ENCODE measurements around the gene ATRNL1. TPM values are rescaled to one million over a fixed set of nuclear protein-coding genes. Genes with fewer than 3 reads are reported as not detected.
A peak's percentile ranks its signal among the peaks of the same experiment; 100 is the strongest.

ATRNL1 gene
- total and polyA plus RNA-seq, 2 of the 8 experiments (the other 6 are each of a cell fraction or from before 2014, with no cell fraction given), result 5.1 to 17.6 TPM

- Histone ChIP-seq H4K5ac (ENCODE audit: insufficient read length, low read depth, low read length) (no peak overlapping the region), H2AK5ac (ENCODE audit: low read depth, low read length) (no peak overlapping the region), H2AFZ (ENCODE audit: low read length) (no peak overlapping the region), H2BK12ac (ENCODE audit: low read depth, low read length) (no peak overlapping the region), H2BK120ac (replicated peaks; ENCODE audit: low read depth, low read length) (no peak overlapping the region), H3K14ac (ENCODE audit: insufficient read length) (no peak overlapping the region), H4K8ac (ENCODE audit: extremely low read depth, insufficient read depth, low read length) (no peak overlapping the region), H3K9me3 (ENCODE audit: insufficient read depth in 2 of 2, low read depth in 1 of 2, low read length in 1 of 2) (no peaks in the 10 kb centered on the region), H2BK15ac (ENCODE audit: low read length) (no peak overlapping the region), H4K91ac (replicated peaks; ENCODE audit: insufficient read length, low read length) (no peak overlapping the region), H3K4me1 (replicated peaks in 1 of 4; ENCODE audit: control insufficient read depth in 3 of 4, insufficient read depth in 4 of 4, low read length in 3 of 4) (no peaks in the 10 kb centered on the region), H3K79me1 (ENCODE audit: low read depth, low read length) (no peaks in the 10 kb centered on the region), H2BK5ac (ENCODE audit: low read depth, low read length) (no peak overlapping the region), H3K9ac (replicated peaks in 1 of 4; ENCODE audit: extremely low read depth in 1 of 4, low read depth in 3 of 4, low read length in 3 of 4) (no peak overlapping the region), H3K23me2 (ENCODE audit: low read depth, low read length) (no peaks in the 10 kb centered on the region), H3K4ac (replicated peaks; ENCODE audit: insufficient read length, low read depth, low read length) (no peak overlapping the region), H3K23ac (ENCODE audit: insufficient read length) (no peak overlapping the region), H3K4me2 (ENCODE audit: insufficient read depth in 1 of 2, low read depth in 2 of 2, low read length in 2 of 2) (no peak overlapping the region), H3K27me3 (replicated peaks in 1 of 4; ENCODE audit: control insufficient read depth in 3 of 4, extremely low read depth in 1 of 4, insufficient read depth in 3 of 4, low read length in 3 of 4) (no peaks in the 10 kb centered on the region), H3K18ac (ENCODE audit: extremely low read depth, low read length) (no peak overlapping the region), H3K36me3 (ENCODE audit: control insufficient read depth in 2 of 4, insufficient read depth in 4 of 4, low read length in 3 of 4) (no peaks in the 10 kb centered on the region), H2BK20ac (ENCODE audit: low read length) (no peak overlapping the region), H3K27ac (ENCODE audit: low read depth, low read length) (no peak overlapping the region), H3K4me3 (ENCODE audit: extremely low read depth in 1 of 4, insufficient read depth in 2 of 4, low read depth in 3 of 4, low read length in 4 of 4) (no peak overlapping the region), H3K79me2 (ENCODE audit: control insufficient read depth in 1 of 2, insufficient read depth in 2 of 2, low read length in 2 of 2) (no peaks in the 10 kb centered on the region), H4K20me1 (replicated peaks in 1 of 2; ENCODE audit: control insufficient read depth in 1 of 2, insufficient read depth in 2 of 2, low read length in 2 of 2) (no peaks in the 10 kb centered on the region), H3K56ac (replicated peaks; ENCODE audit: insufficient read length, low read depth, low read length) (no peak overlapping the region)
- no peak for FAIRE-seq
- TF ChIP-seq CTCF (IDR thresholded peaks at IDR 0.05; ENCODE audit: control extremely low read depth in 1 of 3, insufficient read depth in 1 of 3, low read depth in 1 of 3, low read length in 3 of 3) (peak in 1 of 3 experiments; percentile 15; a peak in 1 of 4 replicates), SIRT6 (IDR thresholded peaks at IDR 0.05; ENCODE audit: low read length) (no peak), ASH2L (IDR thresholded peaks at IDR 0.05; ENCODE audit: low read length) (no peak), EZH2 (IDR thresholded peaks at IDR 0.05; ENCODE audit: low read depth, low read length, severe bottlenecking) (no peak)
- WGBS, 2 experiments (ENCODE audit: extremely low coverage in 1 of 2, insufficient coverage in 1 of 2, insufficient read length in 1 of 2, insufficient replicate concordance in 2 of 2, low coverage in 1 of 2, low lambda C conversion rate in 2 of 2, missing lambda C conversion rate in 1 of 2), result 82% methylated on average over 2 of the region's 2 CpGs; no CpG with 5 or more reads in 1 of the 2 experiments
- ChIA-PET CTCF (ENCODE audit: partially characterized antibody) (interaction anchor here (0.6 to 2.3 kb wide), 13 partner anchors 8 to 1835 kb away, joined by 3 to 7 read pairs (median 3); no protein-coding TSS in a partner anchor), POLR2A (ENCODE audit: partially characterized antibody) (interaction anchor here (0.6 kb wide), 1 partner anchor 27 kb away, joined by 3 read pairs; no protein-coding TSS in a partner anchor)
- no peak for DNase-seq (ENCODE audit: low read depth in 1 of 2, low spot score in 2 of 2)
These were observed 348.9 kb downstream of the ATRNL1 start for GRCh38 chr10:115441907-115442545.

Data from H1 (cell line).